GM12891 (cell line): ENCODE results near the gene SMG7.

Experiments
- DNase-seq: peaks from one replicate; pipeline ENCODE4 v3.0.0; 2011; ENCODE audit warnings: low spot score; ENCODE audit not compliant: insufficient read length
- FAIRE-seq: peaks from 2 replicates; lab custom pipeline; 2011; peaks lifted over from hg19 to GRCh38; lab: Jason Lieb, UNC
- PAX5 ChIP-seq: IDR thresholded peaks from 2 replicates; pipeline ENCODE4 v1.6.1; 2011; ENCODE audit warnings: low read length, moderate library complexity, mild to moderate bottlenecking; ENCODE audit not compliant: insufficient read depth, severe bottlenecking
- POLR2A ChIP-seq: IDR thresholded peaks from 2 replicates; pipeline ENCODE4 v1.6.1; 2011; ENCODE audit warnings: low read depth, low read length, control low read depth
- POLR2AphosphoS5 ChIP-seq: IDR thresholded peaks from 2 replicates; pipeline ENCODE4 v1.6.1; 2011; ENCODE audit warnings: low read depth, low read length, control low read depth
- POU2F2 ChIP-seq: IDR thresholded peaks from 2 replicates; pipeline ENCODE4 v1.6.1; 2011; ENCODE audit warnings: low read depth, mild to moderate bottlenecking, control low read depth, low read length, moderate library complexity
- SPI1 ChIP-seq: IDR thresholded peaks from 2 replicates; pipeline ENCODE4 v1.6.1; 2011; ENCODE audit warnings: low read depth, low read length, control low read depth
- TAF1 ChIP-seq: IDR thresholded peaks from 2 replicates; pipeline ENCODE4 v1.6.1; 2011; ENCODE audit warnings: low read depth, low read length, control low read depth

The SMG7 gene

GRCh38 chr1:183461350-183461749, 10.9 kb upstream of the SMG7 start:
- DNase-seq, result no peak
- FAIRE-seq, result no peak
- no peak for TF ChIP-seq POU2F2
- TF ChIP-seq PAX5, result no peak
- no peak for TF ChIP-seq SPI1
- no peak for TF ChIP-seq POLR2A
- no peak for TF ChIP-seq TAF1
- TF ChIP-seq POLR2AphosphoS5, result no peak

GRCh38 chr1:183463566-183463965, 8.7 kb upstream of the SMG7 start:
- no peak for FAIRE-seq
- DNase-seq, result no peak
- TF ChIP-seq SPI1 (no peak), POLR2A (no peak), TAF1 (no peak), POU2F2 (no peak), PAX5 (no peak), POLR2AphosphoS5 (no peak)

- TF ChIP-seq POU2F2 (no peak), POLR2A (no peak), SPI1 (no peak), PAX5 (no peak), POLR2AphosphoS5 (no peak), TAF1 (no peak)
- DNase-seq (no peak), FAIRE-seq (no peak)
Measured at GRCh38 chr1:183466781-183467180, 5.5 kb upstream of the SMG7 start.

GRCh38 chr1:183467687-183468086, 4.6 kb upstream of the SMG7 start:
- TF ChIP-seq POLR2AphosphoS5 (no peak), POU2F2 (no peak), TAF1 (no peak), POLR2A (no peak), SPI1 (no peak), PAX5 (no peak)
- FAIRE-seq (no peak), DNase-seq (no peak)

- FAIRE-seq (peak; percentile 67), DNase-seq (peak; percentile 27)
- TF ChIP-seq POLR2AphosphoS5, result no peak
- 0 out of 2 replicates have a peak, but pooled peaks have one; percentile 35 for TF ChIP-seq POLR2A
- TF ChIP-seq SPI1, result peak; percentile 55; the same call in 1 of the 2 replicates
- no peak for TF ChIP-seq POU2F2
- no peak for TF ChIP-seq TAF1
- no peak for TF ChIP-seq PAX5
Measured at GRCh38 chr1:183470147-183470960, 1.9 kb upstream of the SMG7 start.

- no peak for FAIRE-seq
Measured at GRCh38 chr1:183470961-183471742, 1.1 kb upstream of the SMG7 start.

GRCh38 chr1:183471743-183472487, 384 bp upstream of the SMG7 start:
- TF ChIP-seq POLR2AphosphoS5 (no peak; the same call in 1 of the 2 replicates), POLR2A (peak; percentile 71), PAX5 (no peak), SPI1 (peak; percentile 69), POU2F2 (peak; percentile 9; the same call in 1 of the 2 replicates), TAF1 (peak; percentile 61; the same call in 1 of the 2 replicates)
- peak; percentile 88 for FAIRE-seq
- peak; percentile 80 for DNase-seq

More at GRCh38 chr1:183470961-183471742, 1.1 kb upstream of the SMG7 start:
- DNase-seq, result peak; percentile 30
- TF ChIP-seq POLR2AphosphoS5, result peak; percentile 59; the same call in 1 of the 2 replicates
- peak; percentile 74 for TF ChIP-seq POLR2A
- peak; percentile 19; the same call in 1 of the 2 replicates for TF ChIP-seq SPI1
- peak; percentile 20 for TF ChIP-seq TAF1
- TF ChIP-seq PAX5, result no peak

- TF ChIP-seq POLR2A (no peak), SPI1 (no peak), PAX5 (no peak), POU2F2 (no peak), POLR2AphosphoS5 (no peak), TAF1 (no peak)
- DNase-seq (no peak), FAIRE-seq (peak; percentile 59)
Measured at GRCh38 chr1:183473217-183473536, 878 bp downstream of the SMG7 start.

GRCh38 chr1:183476081-183476480, 3.8 kb downstream of the SMG7 start:
- TF ChIP-seq POLR2AphosphoS5, result no peak
- no peak for TF ChIP-seq POU2F2
- no peak for DNase-seq
- FAIRE-seq, result no peak
